HCT116 (cell line): Measurements from ENCODE around the gene HMCES. TPM values are rescaled to one million over a fixed set of nuclear protein-coding genes. Genes with fewer than 3 reads are reported as not detected.

Experiments used
- ATAC-seq: fragments of 200-7000 bp; cut with Tn5 transposase; 2 replicates; pipeline ENCODE4 v1.9.1; 2020; ENCODE audit warnings: mild to moderate bottlenecking, moderate library complexity
- BruUV-seq: library from RNA; stranded (reverse); fragments of 400-500 nt; replicated peaks from 2 replicates; lab custom pipeline; 2021; lab: Mats Ljungman, UMichigan
- CTCF ChIA-PET: fragments of 300-600 bp; sonication (Branson Sonifier 250); formaldehyde crosslinking; loops from one replicate; lab custom pipeline; 2021; ENCODE audit warnings: antibody characterized with exemption; lab: Charles Lee
- POLR2A ChIA-PET: fragments of 300-600, 350-600 bp; sonication (Branson Sonifier 250); formaldehyde crosslinking; loops from one replicate; lab custom pipeline; 2021; ENCODE audit warnings: antibody characterized with exemption; lab: Charles Lee
- RAD21 ChIA-PET, 2 experiments: fragments of 300-600 bp; sonication (Branson Sonifier 250); formaldehyde crosslinking; loops; one replicate each; lab custom pipeline; 2023; ENCODE audit warnings: low total read pairs in 2 of 2; ENCODE audit not compliant: uncharacterized antibody in 2 of 2, unreplicated experiment in 2 of 2, low non-redundant PET in 1 of 2; lab: Charles Lee
- DNase-seq: peaks from one replicate; pipeline ENCODE4 v3.0.0-alpha.2; 2010; ENCODE audit warnings: low read depth, low spot score
- H2AFZ ChIP-seq: fragments of 200-600 bp; shearing (Covaris generic), sonication (generic); 2 replicates; pipeline ENCODE4 v1.6.1; 2017; ENCODE audit warnings: low read depth, mixed run types, mixed read lengths, antibody characterized with exemption, low read length; ENCODE audit not compliant: poor library complexity, severe bottlenecking
- H3K27ac ChIP-seq: 2 replicates; pipeline ENCODE4 v1.5.1; 2012; ENCODE audit warnings: low read depth, low read length
- H3K27me3 ChIP-seq: fragments of 200-600 bp; sonication (generic); 2 replicates; pipeline ENCODE4 v1.6.1; 2016; ENCODE audit warnings: mixed run types, low read length, mixed read lengths; ENCODE audit not compliant: insufficient read depth
- H3K36me3 ChIP-seq, 2 experiments: fragments of 200-500 bp in 1 of 2; fragments of 200-600 bp in 1 of 2; sonication (Bioruptor generic) in 1 of 2; sonication (generic) in 1 of 2; 2 replicates each; pipeline versions ENCODE4 v1.5.1 to v1.6.1; 2014 to 2016; ENCODE audit warnings: low read length in 2 of 2, inconsistent platforms in 1 of 2, mixed read lengths in 1 of 2, mixed run types in 1 of 2; ENCODE audit not compliant: insufficient read depth in 2 of 2, control insufficient read depth in 1 of 2
- H3K4me1 ChIP-seq, 2 experiments: fragments of 200-600 bp in 1 of 2; sonication (generic) in 1 of 2; 2 replicates each; pipeline versions ENCODE4 v1.5.1 to v1.6.1; 2012 to 2017; ENCODE audit warnings: low read length in 2 of 2, inconsistent platforms in 1 of 2, mild to moderate bottlenecking in 1 of 2, mixed read lengths in 1 of 2, mixed run types in 1 of 2, moderate library complexity in 1 of 2; ENCODE audit not compliant: insufficient read depth in 2 of 2, control insufficient read depth in 1 of 2
- H3K4me2 ChIP-seq: fragments of 200-600 bp; sonication (generic); 2 replicates; pipeline ENCODE4 v1.6.1; 2017; ENCODE audit warnings: mixed run types, low read length, mixed read lengths
- H3K4me3 ChIP-seq, 2 experiments: fragments of 200-600 bp in 1 of 2; sonication (generic) in 1 of 2; replicated peaks in 1 of 2; 2 replicates each; pipeline ENCODE4 v1.5.1; 2011 to 2016; ENCODE audit warnings: low read length in 2 of 2, control low read depth in 1 of 2, low read depth in 1 of 2, mild to moderate bottlenecking in 1 of 2, mixed read lengths in 1 of 2, mixed run types in 1 of 2
- H3K79me2 ChIP-seq: fragments of 200-600 bp; sonication (generic); 2 replicates; pipeline ENCODE4 v1.6.1; 2017; ENCODE audit warnings: mild to moderate bottlenecking, mixed run types, low read length, moderate library complexity, mixed read lengths; ENCODE audit not compliant: insufficient read depth
- H3K9ac ChIP-seq: fragments of 200-600 bp; sonication (generic); 2 replicates; pipeline ENCODE4 v1.6.1; 2016; ENCODE audit warnings: low read length, mixed read lengths
- H3K9me2 ChIP-seq: fragments of 200-600 bp; sonication (generic), shearing (Covaris generic); 2 replicates; pipeline ENCODE4 v1.6.1; 2017; ENCODE audit warnings: mixed run types, mild to moderate bottlenecking, moderate library complexity; ENCODE audit not compliant: insufficient read depth
- H3K9me3 ChIP-seq, 2 experiments: fragments of 200-500 bp in 1 of 2; fragments of 200-600 bp in 1 of 2; sonication (Bioruptor generic) in 1 of 2; sonication (generic) in 1 of 2; 2 replicates each; pipeline ENCODE4 v1.6.1; 2014 to 2017; ENCODE audit warnings: low read length in 2 of 2, mixed read lengths in 2 of 2, inconsistent platforms in 1 of 2, low read depth in 1 of 2, mild to moderate bottlenecking in 1 of 2, mixed run types in 1 of 2, moderate library complexity in 1 of 2; ENCODE audit not compliant: control insufficient read depth in 1 of 2, insufficient read depth in 1 of 2
- H4K20me1 ChIP-seq: fragments of 200-600 bp; sonication (generic), shearing (Covaris generic); 2 replicates; pipeline ENCODE4 v1.6.1; 2017; ENCODE audit warnings: mixed run types, mild to moderate bottlenecking, moderate library complexity; ENCODE audit not compliant: insufficient read depth
- CBX3 ChIP-seq: IDR thresholded peaks from 2 replicates; pipeline ENCODE4 v1.6.1; 2012; ENCODE audit warnings: low read depth
- EGR1 ChIP-seq: IDR thresholded peaks from 2 replicates; pipeline ENCODE4 v1.6.1; 2012; ENCODE audit warnings: low read depth
- EZH2 ChIP-seq: fragments of 200-600 bp; sonication (generic); IDR thresholded peaks from 2 replicates; pipeline ENCODE4 v1.6.1; 2017; ENCODE audit warnings: antibody characterized with exemption, mixed run types
- FOSL1 ChIP-seq: IDR thresholded peaks from 2 replicates; pipeline ENCODE4 v1.6.1; 2012; ENCODE audit warnings: low read depth
- JUND ChIP-seq: IDR thresholded peaks from 2 replicates; pipeline ENCODE4 v1.6.1; 2012
- POLR2A ChIP-seq: IDR thresholded peaks from 2 replicates; pipeline ENCODE4 v1.7.0; 2011; ENCODE audit warnings: borderline replicate concordance; ENCODE audit not compliant: insufficient read depth, insufficient read length; ENCODE audit errors: extremely low read depth
- POLR2AphosphoS5 ChIP-seq: IDR thresholded peaks from 2 replicates; pipeline ENCODE4 v1.6.1; 2011; ENCODE audit warnings: mild to moderate bottlenecking, low read depth, low read length, moderate library complexity
- RAD21 ChIP-seq: IDR thresholded peaks from 2 replicates; pipeline ENCODE4 v1.6.1; 2012; ENCODE audit warnings: low read depth, mild to moderate bottlenecking
- SIN3A ChIP-seq: IDR thresholded peaks from 2 replicates; pipeline ENCODE4 v1.6.1; 2012; ENCODE audit warnings: low read depth
- SRF ChIP-seq: IDR thresholded peaks from 2 replicates; pipeline ENCODE4 v1.6.1; 2012; ENCODE audit warnings: low read depth
- TCF7L2 ChIP-seq: IDR thresholded peaks from 2 replicates; pipeline ENCODE4 v1.7.0; 2011; ENCODE audit warnings: borderline replicate concordance, inconsistent platforms; ENCODE audit not compliant: insufficient read depth, insufficient read length; ENCODE audit errors: extremely low read depth
- YY1 ChIP-seq: IDR thresholded peaks from 2 replicates; pipeline ENCODE4 v1.6.1; 2011; ENCODE audit warnings: low read length, low read depth, moderate library complexity, mild to moderate bottlenecking; ENCODE audit not compliant: insufficient replicate concordance; ENCODE audit errors: extremely low read depth
- ZFX ChIP-seq: fragments of 450-650 bp; IDR thresholded peaks from 2 replicates; pipeline ENCODE4 v1.6.1; 2017
- ZNF274 ChIP-seq: fragments of 200-500 bp; sonication (Bioruptor generic); IDR thresholded peaks from 2 replicates; pipeline ENCODE4 v1.6.1; 2014; ENCODE audit warnings: mild to moderate bottlenecking, low read depth, low read length, inconsistent platforms
- intact Hi-C: fragments of 100-400 bp; cut with micrococcal nuclease; formaldehyde crosslinking; loops from 2 replicates; pipeline ENCODE4 v1.10.0; 2022
- total RNA-seq: library from RNA; stranded (reverse); gene quantifications from one replicate; pipeline ENCODE4 v1.2.1, GENCODE V29; 2021; ENCODE audit not compliant: unreplicated experiment
- TF ChIP-seq, protein P1 (sequence below): IDR thresholded peaks from 2 replicates; pipeline ENCODE4 v1.6.1; 2012; ENCODE audit warnings: low read depth
- TF ChIP-seq, protein P2 (sequence below): IDR thresholded peaks from 2 replicates; pipeline ENCODE4 v1.6.1; 2012
- TF ChIP-seq, protein P3 (sequence below): IDR thresholded peaks from 2 replicates; pipeline ENCODE4 v1.6.1; 2011; ENCODE audit warnings: mild to moderate bottlenecking, low read length, moderate library complexity; ENCODE audit not compliant: insufficient replicate concordance; ENCODE audit errors: extremely low read depth
- TF ChIP-seq, protein P4 (sequence below): IDR thresholded peaks from 2 replicates; pipeline ENCODE4 v1.6.1; 2012

Gene HMCES
- total RNA-seq, 1 experiment from 2014 or later, result 78.9 TPM

DNA sequence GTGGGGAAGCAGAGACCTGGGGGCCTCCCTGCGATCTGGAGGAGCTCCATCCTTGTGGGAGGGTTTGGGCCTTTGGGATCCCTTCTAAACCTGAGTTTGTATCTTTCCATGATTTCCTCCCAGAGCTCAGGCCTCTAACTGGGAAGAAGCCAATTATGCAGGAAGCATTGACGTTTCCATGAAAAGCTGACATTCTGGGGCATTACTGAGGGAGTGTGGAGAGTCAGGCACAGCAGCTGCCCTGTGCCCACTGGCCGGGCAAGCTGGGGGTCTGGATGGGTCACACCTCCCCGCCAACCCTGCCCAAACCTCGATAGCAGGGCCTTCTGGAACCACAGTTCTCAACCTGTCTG lies 74.9 kb downstream of the HMCES start:
- H3K4me3 ChIP-seq, result no peak overlapping the region
- ChIA-PET RAD21 (no interaction called here), POLR2A (no interaction called here), CTCF (no interaction called here)
- no peaks in the 10 kb centered on the region for H3K79me2 ChIP-seq
- H4K20me1 ChIP-seq, result no peaks in the 10 kb centered on the region
- H3K9me3 ChIP-seq, result no peaks in the 10 kb centered on the region
- no peak for DNase-seq
- no peak for ATAC-seq
- no peaks in the 10 kb centered on the region for H3K9me2 ChIP-seq
- BruUV-seq, result no TSS peak
- H2AFZ ChIP-seq, result no peak overlapping the region
- intact Hi-C loops, result no loop called here
- H3K4me1 ChIP-seq, result peaks cover 0 to 9% of the 10 kb centered on the region in 2 experiments; a peak in 1 of 4 replicates
- no peaks in the 10 kb centered on the region for H3K36me3 ChIP-seq
- TF ChIP-seq SRF, result no peak
- TF ChIP-seq JUND, result no peak
- no peak for TF ChIP-seq EZH2
- TF ChIP-seq POLR2A, result no peak
- TF ChIP-seq ZFX, result no peak
- TF ChIP-seq, protein P1, sequence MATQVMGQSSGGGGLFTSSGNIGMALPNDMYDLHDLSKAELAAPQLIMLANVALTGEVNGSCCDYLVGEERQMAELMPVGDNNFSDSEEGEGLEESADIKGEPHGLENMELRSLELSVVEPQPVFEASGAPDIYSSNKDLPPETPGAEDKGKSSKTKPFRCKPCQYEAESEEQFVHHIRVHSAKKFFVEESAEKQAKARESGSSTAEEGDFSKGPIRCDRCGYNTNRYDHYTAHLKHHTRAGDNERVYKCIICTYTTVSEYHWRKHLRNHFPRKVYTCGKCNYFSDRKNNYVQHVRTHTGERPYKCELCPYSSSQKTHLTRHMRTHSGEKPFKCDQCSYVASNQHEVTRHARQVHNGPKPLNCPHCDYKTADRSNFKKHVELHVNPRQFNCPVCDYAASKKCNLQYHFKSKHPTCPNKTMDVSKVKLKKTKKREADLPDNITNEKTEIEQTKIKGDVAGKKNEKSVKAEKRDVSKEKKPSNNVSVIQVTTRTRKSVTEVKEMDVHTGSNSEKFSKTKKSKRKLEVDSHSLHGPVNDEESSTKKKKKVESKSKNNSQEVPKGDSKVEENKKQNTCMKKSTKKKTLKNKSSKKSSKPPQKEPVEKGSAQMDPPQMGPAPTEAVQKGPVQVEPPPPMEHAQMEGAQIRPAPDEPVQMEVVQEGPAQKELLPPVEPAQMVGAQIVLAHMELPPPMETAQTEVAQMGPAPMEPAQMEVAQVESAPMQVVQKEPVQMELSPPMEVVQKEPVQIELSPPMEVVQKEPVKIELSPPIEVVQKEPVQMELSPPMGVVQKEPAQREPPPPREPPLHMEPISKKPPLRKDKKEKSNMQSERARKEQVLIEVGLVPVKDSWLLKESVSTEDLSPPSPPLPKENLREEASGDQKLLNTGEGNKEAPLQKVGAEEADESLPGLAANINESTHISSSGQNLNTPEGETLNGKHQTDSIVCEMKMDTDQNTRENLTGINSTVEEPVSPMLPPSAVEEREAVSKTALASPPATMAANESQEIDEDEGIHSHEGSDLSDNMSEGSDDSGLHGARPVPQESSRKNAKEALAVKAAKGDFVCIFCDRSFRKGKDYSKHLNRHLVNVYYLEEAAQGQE, result no peak
- no peak for TF ChIP-seq CBX3
- TF ChIP-seq TCF7L2, result no peak
- no peak for TF ChIP-seq POLR2AphosphoS5
- TF ChIP-seq, protein P2, sequence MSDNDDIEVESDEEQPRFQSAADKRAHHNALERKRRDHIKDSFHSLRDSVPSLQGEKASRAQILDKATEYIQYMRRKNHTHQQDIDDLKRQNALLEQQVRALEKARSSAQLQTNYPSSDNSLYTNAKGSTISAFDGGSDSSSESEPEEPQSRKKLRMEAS, result no peak
- TF ChIP-seq ZNF274, result no peak
- TF ChIP-seq SIN3A, result no peak
- no peak for TF ChIP-seq RAD21
- TF ChIP-seq, protein P3, sequence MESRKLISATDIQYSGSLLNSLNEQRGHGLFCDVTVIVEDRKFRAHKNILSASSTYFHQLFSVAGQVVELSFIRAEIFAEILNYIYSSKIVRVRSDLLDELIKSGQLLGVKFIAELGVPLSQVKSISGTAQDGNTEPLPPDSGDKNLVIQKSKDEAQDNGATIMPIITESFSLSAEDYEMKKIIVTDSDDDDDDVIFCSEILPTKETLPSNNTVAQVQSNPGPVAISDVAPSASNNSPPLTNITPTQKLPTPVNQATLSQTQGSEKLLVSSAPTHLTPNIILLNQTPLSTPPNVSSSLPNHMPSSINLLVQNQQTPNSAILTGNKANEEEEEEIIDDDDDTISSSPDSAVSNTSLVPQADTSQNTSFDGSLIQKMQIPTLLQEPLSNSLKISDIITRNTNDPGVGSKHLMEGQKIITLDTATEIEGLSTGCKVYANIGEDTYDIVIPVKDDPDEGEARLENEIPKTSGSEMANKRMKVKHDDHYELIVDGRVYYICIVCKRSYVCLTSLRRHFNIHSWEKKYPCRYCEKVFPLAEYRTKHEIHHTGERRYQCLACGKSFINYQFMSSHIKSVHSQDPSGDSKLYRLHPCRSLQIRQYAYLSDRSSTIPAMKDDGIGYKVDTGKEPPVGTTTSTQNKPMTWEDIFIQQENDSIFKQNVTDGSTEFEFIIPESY, result no peak
- TF ChIP-seq, protein P4, sequence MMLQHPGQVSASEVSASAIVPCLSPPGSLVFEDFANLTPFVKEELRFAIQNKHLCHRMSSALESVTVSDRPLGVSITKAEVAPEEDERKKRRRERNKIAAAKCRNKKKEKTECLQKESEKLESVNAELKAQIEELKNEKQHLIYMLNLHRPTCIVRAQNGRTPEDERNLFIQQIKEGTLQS, result no peak
- no peak for TF ChIP-seq YY1
- TF ChIP-seq FOSL1, result no peak
- no peak for TF ChIP-seq EGR1
- H3K4me2 ChIP-seq, result no peak overlapping the region
- no peaks in the 10 kb centered on the region for H3K27me3 ChIP-seq
- no peak overlapping the region for H3K9ac ChIP-seq
- H3K27ac ChIP-seq, result no peak overlapping the region
